ENCODE results near the gene CHRNA1.

DNA sequence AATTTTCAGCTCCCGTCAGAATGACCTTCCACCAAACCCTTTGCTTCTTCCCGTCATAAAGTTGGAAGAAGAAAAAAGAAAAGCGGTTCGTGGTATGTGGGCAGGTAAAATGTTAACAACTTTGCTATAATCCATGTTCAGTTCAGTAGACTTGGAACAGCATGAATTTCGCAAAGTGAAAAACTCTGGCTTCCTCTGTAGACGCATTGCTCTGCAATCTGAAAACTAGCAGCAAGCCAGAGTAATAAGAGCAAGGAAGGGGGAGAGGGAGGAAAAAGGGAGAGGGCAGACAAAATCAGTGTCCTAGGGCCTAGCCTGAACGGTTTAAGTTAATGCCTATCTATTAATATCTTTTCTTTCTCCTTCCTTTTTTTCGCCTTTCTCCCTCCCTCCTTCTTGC lies 26.7 kb upstream of the CHRNA1 start:
- TF ChIP-seq, protein P1, sequence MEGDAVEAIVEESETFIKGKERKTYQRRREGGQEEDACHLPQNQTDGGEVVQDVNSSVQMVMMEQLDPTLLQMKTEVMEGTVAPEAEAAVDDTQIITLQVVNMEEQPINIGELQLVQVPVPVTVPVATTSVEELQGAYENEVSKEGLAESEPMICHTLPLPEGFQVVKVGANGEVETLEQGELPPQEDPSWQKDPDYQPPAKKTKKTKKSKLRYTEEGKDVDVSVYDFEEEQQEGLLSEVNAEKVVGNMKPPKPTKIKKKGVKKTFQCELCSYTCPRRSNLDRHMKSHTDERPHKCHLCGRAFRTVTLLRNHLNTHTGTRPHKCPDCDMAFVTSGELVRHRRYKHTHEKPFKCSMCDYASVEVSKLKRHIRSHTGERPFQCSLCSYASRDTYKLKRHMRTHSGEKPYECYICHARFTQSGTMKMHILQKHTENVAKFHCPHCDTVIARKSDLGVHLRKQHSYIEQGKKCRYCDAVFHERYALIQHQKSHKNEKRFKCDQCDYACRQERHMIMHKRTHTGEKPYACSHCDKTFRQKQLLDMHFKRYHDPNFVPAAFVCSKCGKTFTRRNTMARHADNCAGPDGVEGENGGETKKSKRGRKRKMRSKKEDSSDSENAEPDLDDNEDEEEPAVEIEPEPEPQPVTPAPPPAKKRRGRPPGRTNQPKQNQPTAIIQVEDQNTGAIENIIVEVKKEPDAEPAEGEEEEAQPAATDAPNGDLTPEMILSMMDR (IDR thresholded peaks at IDR 0.05), result no peak
- TF ChIP-seq EP300 (IDR thresholded peaks at IDR 0.05) (no peak), POLR2A (IDR thresholded peaks at IDR 0.05) (no peak), POLR2AphosphoS5 (IDR thresholded peaks at IDR 0.05) (no peak)
